HepG2 (cell line): ENCODE results near the gene RARA. TPM values are rescaled to one million over a fixed set of nuclear protein-coding genes. Genes with fewer than 3 reads are reported as not detected.

Experiments
- ATAC-seq: fragments of 200-7000 bp; cut with Tn5 transposase; 3 replicates; pipeline ENCODE4 v1.9.1; 2020; ENCODE audit warnings: mild to moderate bottlenecking, moderate library complexity
- BruUV-seq: library from RNA; stranded (reverse); fragments of 400-500 nt; replicated peaks from 2 replicates; lab custom pipeline; 2021; lab: Mats Ljungman, UMichigan
- CTCF ChIA-PET: fragments of 300-600 bp; formaldehyde crosslinking; extraction: SDS; loops from one replicate; lab custom pipeline; 2021; ENCODE audit warnings: low total read pairs, inconsistent platforms, low intra/inter-chr PET ratio; lab: Yijun Ruan, JAX
- POLR2A ChIA-PET: fragments of 350-600 bp; sonication (Branson Sonifier 250); formaldehyde crosslinking; loops from one replicate; lab custom pipeline; 2020; ENCODE audit warnings: antibody characterized with exemption, inconsistent platforms; lab: Yijun Ruan, JAX
- DNase-seq: peaks from one replicate; pipeline ENCODE4 v3.0.0-alpha.2; 2015; ENCODE audit warnings: low spot score
- FAIRE-seq: peaks from 3 replicates; lab custom pipeline; 2011; peaks lifted over from hg19 to GRCh38; lab: Jason Lieb, UNC
- H2AFZ ChIP-seq: one replicate; pipeline ENCODE4 v1.6.1; 2011; ENCODE audit warnings: low read length, inconsistent platforms
- H3K27ac ChIP-seq: fragments of 300-600 bp; 3 replicates; pipeline ENCODE4 v1.8.0; 2011; ENCODE audit warnings: mixed run types, mild to moderate bottlenecking, mixed read lengths, low read length, inconsistent platforms; ENCODE audit not compliant: insufficient read depth; ENCODE audit errors: extremely low read length
- H3K27me3 ChIP-seq, 2 experiments: fragments of 200-600 bp in 1 of 2; 2 replicates in 1 of 2; 3 replicates in 1 of 2; pipeline versions ENCODE4 v1.6.0 to v1.8.0; 2011; ENCODE audit warnings: low read length in 2 of 2, mild to moderate bottlenecking in 2 of 2, moderate library complexity in 2 of 2, inconsistent platforms in 1 of 2; ENCODE audit not compliant: insufficient read depth in 2 of 2, control insufficient read depth in 1 of 2
- H3K36me3 ChIP-seq, 2 experiments: fragments of 200-600 bp in 1 of 2; replicated peaks in 1 of 2; 2 replicates in 1 of 2; 3 replicates in 1 of 2; pipeline versions ENCODE4 v1.5.1 to v1.8.0; 2011; ENCODE audit warnings: low read length in 2 of 2, inconsistent platforms in 1 of 2; ENCODE audit not compliant: insufficient read depth in 2 of 2, control insufficient read depth in 1 of 2
- H3K4me1 ChIP-seq: 2 replicates; pipeline ENCODE4 v1.5.1; 2012; ENCODE audit warnings: low read length, inconsistent platforms; ENCODE audit not compliant: insufficient read depth
- H3K4me2 ChIP-seq: 2 replicates; pipeline ENCODE4 v1.6.0; 2011; ENCODE audit warnings: low read depth, low read length, inconsistent platforms
- H3K4me3 ChIP-seq, 3 experiments: fragments of 200-600 bp in 1 of 3; sonication (generic), shearing (Covaris generic) in 1 of 3; replicated peaks in 1 of 3; 2 replicates each; pipeline ENCODE4 v1.5.1; 2011 to 2016; ENCODE audit warnings: low read length in 3 of 3, inconsistent platforms in 2 of 3, low read depth in 2 of 3, mild to moderate bottlenecking in 2 of 3, control low read depth in 1 of 3, mixed read lengths in 1 of 3; ENCODE audit not compliant: insufficient read depth in 1 of 3
- H3K79me2 ChIP-seq: one replicate; pipeline ENCODE4 v1.6.1; 2011; ENCODE audit warnings: low read length, inconsistent platforms; ENCODE audit not compliant: insufficient read depth
- H3K9ac ChIP-seq: 2 replicates; pipeline ENCODE4 v1.6.0; 2011; ENCODE audit warnings: mild to moderate bottlenecking, low read depth, low read length, inconsistent platforms; ENCODE audit not compliant: insufficient read depth
- H3K9me3 ChIP-seq: 2 replicates; pipeline ENCODE4 v1.5.1; 2012; ENCODE audit warnings: mild to moderate bottlenecking, low read length
- H4K20me1 ChIP-seq: 2 replicates; pipeline ENCODE4 v1.6.0; 2011; ENCODE audit warnings: inconsistent platforms, mild to moderate bottlenecking, low read length, moderate library complexity; ENCODE audit not compliant: insufficient read depth
- AGO2 ChIP-seq: fragments of 200-400 bp; formaldehyde crosslinking; optimal IDR thresholded peaks from 2 replicates; pipeline ENCODE3; 2017; ENCODE audit warnings: mild to moderate bottlenecking, low read depth, low read length, moderate library complexity
- FUBP1 ChIP-seq: sonication (generic); formaldehyde crosslinking; IDR thresholded peaks from 2 replicates; pipeline ENCODE4 v1.5.1; 2020; ENCODE audit warnings: missing genetic modification reagents, mild to moderate bottlenecking, borderline replicate concordance
- GMEB1 ChIP-seq: sonication (generic); formaldehyde crosslinking; IDR thresholded peaks from 2 replicates; pipeline ENCODE4 v1.5.1; 2020; ENCODE audit warnings: missing genetic modification reagents, mild to moderate bottlenecking, borderline replicate concordance
- GZF1 ChIP-seq: sonication (generic); formaldehyde crosslinking; IDR thresholded peaks from 2 replicates; pipeline ENCODE4 v1.5.1; 2020; ENCODE audit warnings: mild to moderate bottlenecking, missing genetic modification reagents
- JARID2 ChIP-seq: sonication (generic); formaldehyde crosslinking; IDR thresholded peaks from 2 replicates; pipeline ENCODE4 v1.8.1; 2023; ENCODE audit warnings: missing genetic modification reagents, inconsistent platforms; ENCODE audit not compliant: insufficient replicate concordance
- MAFK ChIP-seq, 2 experiments: IDR thresholded peaks in 1 of 2; conservative IDR thresholded peaks in 1 of 2; 2 replicates each; pipeline ENCODE4 v1.6.1; 2011; ENCODE audit warnings: improper control_type of control experiment in 2 of 2, low read length in 2 of 2
- PBX3 ChIP-seq: sonication (generic); formaldehyde crosslinking; IDR thresholded peaks from 2 replicates; pipeline ENCODE4 v1.8.1; 2023; ENCODE audit warnings: missing genetic modification reagents, inconsistent platforms, borderline replicate concordance
- ZBTB34 ChIP-seq: sonication (generic); formaldehyde crosslinking; IDR thresholded peaks from 2 replicates; pipeline ENCODE4 v1.8.0; 2022; ENCODE audit warnings: mild to moderate bottlenecking, missing genetic modification reagents
- ZBTB42 ChIP-seq: sonication (generic); formaldehyde crosslinking; IDR thresholded peaks from 2 replicates; pipeline ENCODE4 v1.5.0; 2020; ENCODE audit warnings: mild to moderate bottlenecking, missing genetic modification reagents
- ZNF143 ChIP-seq: sonication (generic); formaldehyde crosslinking; IDR thresholded peaks from 2 replicates; pipeline ENCODE4 v1.4.0; 2020; ENCODE audit warnings: missing genetic modification reagents
- ZNF768 ChIP-seq: sonication (generic); formaldehyde crosslinking; IDR thresholded peaks from 2 replicates; pipeline ENCODE4 v1.4.0; 2020; ENCODE audit warnings: missing genetic modification reagents
- ZNF780A ChIP-seq: sonication (generic); formaldehyde crosslinking; IDR thresholded peaks from 2 replicates; pipeline ENCODE4 v1.8.0; 2022; ENCODE audit warnings: mild to moderate bottlenecking, missing genetic modification reagents, moderate library complexity
- WGBS: methylation state at CpG from one replicate; pipeline ENCODE4 v1.1.6; 2017; ENCODE audit warnings: low lambda C conversion rate; 5-methylcytosine and 5-hydroxymethylcytosine counted together
- in situ Hi-C: cut with HindIII; loops from 2 replicates; pipeline ENCODE4 v1.10.0; 2017; ENCODE audit warnings: low pct_unique_long_range_greater_than_20kb; ENCODE audit not compliant: extremely low pct_ligation_motif_present
- intact Hi-C: fragments of 100-400 bp; cut with micrococcal nuclease; formaldehyde crosslinking; loops from one replicate; pipeline ENCODE4 v1.10.0; 2022; ENCODE audit not compliant: unreplicated experiment
- polyA plus RNA-seq, 8 experiments: library from polyadenylated mRNA; depleted of rRNA in 3 of 8; stranded (reverse) in 7 of 8; unstranded in 1 of 8; fragments of >200 nt; fragmentation: Illumina TruSeq in 4 of 8; extraction: Trizol in 4 of 8; gene quantifications; 2 replicates each; pipeline versions ENCODE4 v1.2.1 to v1.2.3, GENCODE V29; 2011 to 2016; ENCODE audit warnings: low read depth in 4 of 8, missing spikeins in 1 of 8, mixed read lengths in 1 of 8; ENCODE audit not compliant: insufficient read depth in 1 of 8
- total RNA-seq, 5 experiments: library from RNA; depleted of rRNA; stranded (reverse); fragments of >200 nt; fragmentation: Illumina TruSeq; extraction: Trizol; gene quantifications; 2 replicates each; pipeline ENCODE4 v1.2.3, GENCODE V29; 2016; ENCODE audit warnings: low read depth in 1 of 5

The RARA gene
- total and polyA plus RNA-seq, 2 of the 13 experiments (the other 11 are each of a cell fraction or from before 2014, with no cell fraction given) = 6.4 to 8.6 TPM

- TF ChIP-seq PBX3 (CRISPR knock-in tag) (no peak), FUBP1 (CRISPR knock-in tag) (0 out of 2 replicates have a peak, but pooled peaks have one; percentile 87), ZNF780A (CRISPR knock-in tag) (no peak)
Measured at GRCh38 chr17:40355123-40355803, 46.3 kb downstream of the RARA start (continued).

GRCh38 chr17:40355804-40356758, 47.1 kb downstream of the RARA start:
- H4K20me1 ChIP-seq = no peaks in the 10 kb centered on the region
- peaks cover 10 to 13% of the 10 kb centered on the region in 2 experiments; a peak in 4 of 5 replicates for H3K36me3 ChIP-seq
- ATAC-seq (no peak), FAIRE-seq (no peak), DNase-seq (no peak)
- H3K4me2 ChIP-seq = no peak overlapping the region
- intact Hi-C loops (loop anchor here (1.0 to 5.0 kb wide), 2 partner anchors 53 to 154 kb away; no protein-coding TSS in a partner anchor), in situ Hi-C loops (loop anchor here (10.0 kb wide), 1 partner anchor 151 kb away; no protein-coding TSS in a partner anchor)
- peaks cover 0 to 5% of the 10 kb centered on the region in 2 experiments; a peak in 2 of 5 replicates for H3K27me3 ChIP-seq
- peaks cover 59% of the 10 kb centered on the region for H3K4me1 ChIP-seq
- H3K27ac ChIP-seq = no peak overlapping the region
- WGBS = 92% methylated on average over 24 of the region's 33 CpGs
- no peak overlapping the region for H3K4me3 ChIP-seq
- no peak overlapping the region for H3K9ac ChIP-seq
- no peak overlapping the region for H2AFZ ChIP-seq
- no TSS peak for BruUV-seq
- H3K9me3 ChIP-seq = no peaks in the 10 kb centered on the region
- CTCF ChIA-PET = interaction anchor here (0.9 to 5.1 kb wide), 3 partner anchors 16 to 66 kb away, joined by 3 to 157 read pairs (median 5); no protein-coding TSS in a partner anchor
- POLR2A ChIA-PET = interaction anchor here (0.8 to 1.6 kb wide), 3 partner anchors 53 to 137 kb away, joined by 3 to 4 read pairs (median 3); partner anchors contain the start of gene WIPF2
- H3K79me2 ChIP-seq = no peaks in the 10 kb centered on the region
- 0 out of 4 replicates have a peak, but pooled peaks of 1 of the 2 experiments have one; percentile 3 for TF ChIP-seq MAFK (conservative IDR thresholded peaks at IDR 0.05 in 1 of 2, IDR thresholded peaks at IDR 0.05 in 1 of 2; ENCODE audit: low read length in 2 of 2)
- TF ChIP-seq ZNF768 = peak; percentile 26; the same call in 1 of the 2 replicates
- TF ChIP-seq ZNF143 (CRISPR knock-in tag) = no peak
- no peak for TF ChIP-seq JARID2
- TF ChIP-seq GMEB1 (CRISPR knock-in tag) = no peak
- TF ChIP-seq AGO2 = peak; percentile 48
- TF ChIP-seq ZBTB34 = no peak
- TF ChIP-seq GZF1 (CRISPR knock-in tag) = 0 out of 2 replicates have a peak, but pooled peaks have one; percentile 12
- no peak for TF ChIP-seq ZBTB42 (CRISPR knock-in tag)
